HuH-7.5 (cell line): ENCODE data around the gene SCN7A.
A peak's percentile ranks its signal among the peaks of the same experiment; 100 is the strongest.
"Not testable (repeated sequence)": the region's sequence is repeated elsewhere in the genome, so short reads cannot be mapped to it uniquely, and the experiment has no call there.

ENCODE experiments used
- DNase-seq: peaks from one replicate; pipeline ENCODE4 v3.0.0; 2011; ENCODE audit warnings: low spot score

SCN7A gene

GRCh38 chr2:166454006-166454595 is 39.9 kb downstream of the SCN7A start:
- DNase-seq, result no peak

GRCh38 chr2:166451468-166451867 is 42.6 kb downstream of the SCN7A start:
- no peak for DNase-seq

- no peak for DNase-seq
Measured at GRCh38 chr2:166449439-166449838, 44.6 kb downstream of the SCN7A start.

GRCh38 chr2:166448106-166448505 is 45.9 kb downstream of the SCN7A start:
- DNase-seq, result no peak

GRCh38 chr2:166444306-166444705 is 49.7 kb downstream of the SCN7A start:
- no peak for DNase-seq

- DNase-seq, result no peak
Measured at GRCh38 chr2:166440313-166440712, 53.7 kb downstream of the SCN7A start.

GRCh38 chr2:166439078-166439477 is 55.0 kb downstream of the SCN7A start:
- DNase-seq, result no peak

- DNase-seq, result no peak
Measured at GRCh38 chr2:166436976-166437375, 57.1 kb downstream of the SCN7A start.

GRCh38 chr2:166436189-166436588 is 57.9 kb downstream of the SCN7A start:
- no peak for DNase-seq

GRCh38 chr2:166434491-166434890 is 59.6 kb downstream of the SCN7A start:
- no peak for DNase-seq

- no peak for DNase-seq
Measured at GRCh38 chr2:166433457-166433856, 60.6 kb downstream of the SCN7A start.

GRCh38 chr2:166432331-166432730 is 61.7 kb downstream of the SCN7A start:
- no peak for DNase-seq

GRCh38 chr2:166424841-166425240 is 69.2 kb downstream of the SCN7A start:
- DNase-seq, result no peak

GRCh38 chr2:166419616-166419934 is 74.5 kb downstream of the SCN7A start:
- DNase-seq, result no peak

- DNase-seq, result no peak
Measured at GRCh38 chr2:166418853-166419615, 75.0 kb downstream of the SCN7A start.

- peak; percentile 5 for DNase-seq
Measured at GRCh38 chr2:166417669-166418068, 76.4 kb downstream of the SCN7A start.

GRCh38 chr2:166413255-166413654 is 80.8 kb downstream of the SCN7A start:
- DNase-seq, result no peak

GRCh38 chr2:166411473-166412230 is 82.4 kb downstream of the SCN7A start:
- no peak for DNase-seq

GRCh38 chr2:166410828-166411472 is 83.1 kb downstream of the SCN7A start:
- DNase-seq, result no peak

- DNase-seq, result not testable (repeated sequence)
Measured at GRCh38 chr2:166407746-166408145, 86.3 kb downstream of the SCN7A start.

GRCh38 chr2:166406374-166406773 is 87.7 kb downstream of the SCN7A start:
- DNase-seq, result no peak

- no peak for DNase-seq
Measured at GRCh38 chr2:166405569-166405926, 88.5 kb downstream of the SCN7A start.
